ENCODE data around the gene PCSK4. TPM values are rescaled to one million over a fixed set of nuclear protein-coding genes. Genes with fewer than 3 reads are reported as not detected.

The PCSK4 gene
- total and polyA plus RNA-seq, 2 of the 13 experiments (the other 11 are each of a cell fraction or from before 2014, with no cell fraction given): 2.0 to 2.7 TPM

- TF ChIP-seq HNF1A (IDR thresholded peaks at IDR 0.05; ENCODE audit: low read depth) (no peak), HNF1A (CRISPR knock-in tag; IDR thresholded peaks at IDR 0.05; ENCODE audit: borderline replicate concordance) (no peak), ZNF251 (CRISPR knock-in tag; IDR thresholded peaks at IDR 0.05) (no peak), ZNF788 (CRISPR knock-in tag; IDR thresholded peaks at IDR 0.05; ENCODE audit: borderline replicate concordance) (no peak), ZSCAN21 (CRISPR knock-in tag; IDR thresholded peaks at IDR 0.05; ENCODE audit: borderline replicate concordance) (no peak), ZBTB38 (CRISPR knock-in tag; IDR thresholded peaks at IDR 0.05) (peak; percentile 88; the same call in 1 of the 2 replicates), KLF13 (CRISPR knock-in tag; IDR thresholded peaks at IDR 0.05) (no peak), SMC3 (IDR thresholded peaks at IDR 0.05; ENCODE audit: low read length) (no peak), ZNF24 (IDR thresholded peaks at IDR 0.05) (no peak), ATF3 (CRISPR knock-in tag; IDR thresholded peaks at IDR 0.05) (0 out of 2 replicates have a peak, but pooled peaks have one; percentile 8), ZNF343 (CRISPR knock-in tag; IDR thresholded peaks at IDR 0.05) (no peak)
- TF ChIP-seq, protein P1, sequence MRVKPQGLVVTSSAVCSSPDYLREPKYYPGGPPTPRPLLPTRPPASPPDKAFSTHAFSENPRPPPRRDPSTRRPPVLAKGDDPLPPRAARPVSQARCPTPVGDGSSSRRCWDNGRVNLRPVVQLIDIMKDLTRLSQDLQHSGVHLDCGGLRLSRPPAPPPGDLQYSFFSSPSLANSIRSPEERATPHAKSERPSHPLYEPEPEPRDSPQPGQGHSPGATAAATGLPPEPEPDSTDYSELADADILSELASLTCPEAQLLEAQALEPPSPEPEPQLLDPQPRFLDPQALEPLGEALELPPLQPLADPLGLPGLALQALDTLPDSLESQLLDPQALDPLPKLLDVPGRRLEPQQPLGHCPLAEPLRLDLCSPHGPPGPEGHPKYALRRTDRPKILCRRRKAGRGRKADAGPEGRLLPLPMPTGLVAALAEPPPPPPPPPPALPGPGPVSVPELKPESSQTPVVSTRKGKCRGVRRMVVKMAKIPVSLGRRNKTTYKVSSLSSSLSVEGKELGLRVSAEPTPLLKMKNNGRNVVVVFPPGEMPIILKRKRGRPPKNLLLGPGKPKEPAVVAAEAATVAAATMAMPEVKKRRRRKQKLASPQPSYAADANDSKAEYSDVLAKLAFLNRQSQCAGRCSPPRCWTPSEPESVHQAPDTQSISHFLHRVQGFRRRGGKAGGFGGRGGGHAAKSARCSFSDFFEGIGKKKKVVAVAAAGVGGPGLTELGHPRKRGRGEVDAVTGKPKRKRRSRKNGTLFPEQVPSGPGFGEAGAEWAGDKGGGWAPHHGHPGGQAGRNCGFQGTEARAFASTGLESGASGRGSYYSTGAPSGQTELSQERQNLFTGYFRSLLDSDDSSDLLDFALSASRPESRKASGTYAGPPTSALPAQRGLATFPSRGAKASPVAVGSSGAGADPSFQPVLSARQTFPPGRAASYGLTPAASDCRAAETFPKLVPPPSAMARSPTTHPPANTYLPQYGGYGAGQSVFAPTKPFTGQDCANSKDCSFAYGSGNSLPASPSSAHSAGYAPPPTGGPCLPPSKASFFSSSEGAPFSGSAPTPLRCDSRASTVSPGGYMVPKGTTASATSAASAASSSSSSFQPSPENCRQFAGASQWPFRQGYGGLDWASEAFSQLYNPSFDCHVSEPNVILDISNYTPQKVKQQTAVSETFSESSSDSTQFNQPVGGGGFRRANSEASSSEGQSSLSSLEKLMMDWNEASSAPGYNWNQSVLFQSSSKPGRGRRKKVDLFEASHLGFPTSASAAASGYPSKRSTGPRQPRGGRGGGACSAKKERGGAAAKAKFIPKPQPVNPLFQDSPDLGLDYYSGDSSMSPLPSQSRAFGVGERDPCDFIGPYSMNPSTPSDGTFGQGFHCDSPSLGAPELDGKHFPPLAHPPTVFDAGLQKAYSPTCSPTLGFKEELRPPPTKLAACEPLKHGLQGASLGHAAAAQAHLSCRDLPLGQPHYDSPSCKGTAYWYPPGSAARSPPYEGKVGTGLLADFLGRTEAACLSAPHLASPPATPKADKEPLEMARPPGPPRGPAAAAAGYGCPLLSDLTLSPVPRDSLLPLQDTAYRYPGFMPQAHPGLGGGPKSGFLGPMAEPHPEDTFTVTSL (CRISPR knock-in tag; IDR thresholded peaks at IDR 0.05; ENCODE audit: borderline replicate concordance): no peak
- TF ChIP-seq, protein P2, sequence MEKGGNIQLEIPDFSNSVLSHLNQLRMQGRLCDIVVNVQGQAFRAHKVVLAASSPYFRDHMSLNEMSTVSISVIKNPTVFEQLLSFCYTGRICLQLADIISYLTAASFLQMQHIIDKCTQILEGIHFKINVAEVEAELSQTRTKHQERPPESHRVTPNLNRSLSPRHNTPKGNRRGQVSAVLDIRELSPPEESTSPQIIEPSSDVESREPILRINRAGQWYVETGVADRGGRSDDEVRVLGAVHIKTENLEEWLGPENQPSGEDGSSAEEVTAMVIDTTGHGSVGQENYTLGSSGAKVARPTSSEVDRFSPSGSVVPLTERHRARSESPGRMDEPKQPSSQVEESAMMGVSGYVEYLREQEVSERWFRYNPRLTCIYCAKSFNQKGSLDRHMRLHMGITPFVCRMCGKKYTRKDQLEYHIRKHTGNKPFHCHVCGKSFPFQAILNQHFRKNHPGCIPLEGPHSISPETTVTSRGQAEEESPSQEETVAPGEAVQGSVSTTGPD (CRISPR knock-in tag; IDR thresholded peaks at IDR 0.05): no peak
- TF ChIP-seq, protein P3, sequence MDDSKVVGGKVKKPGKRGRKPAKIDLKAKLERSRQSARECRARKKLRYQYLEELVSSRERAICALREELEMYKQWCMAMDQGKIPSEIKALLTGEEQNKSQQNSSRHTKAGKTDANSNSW (CRISPR knock-in tag; IDR thresholded peaks at IDR 0.05; ENCODE audit: borderline replicate concordance): no peak
- TF ChIP-seq, protein P4, sequence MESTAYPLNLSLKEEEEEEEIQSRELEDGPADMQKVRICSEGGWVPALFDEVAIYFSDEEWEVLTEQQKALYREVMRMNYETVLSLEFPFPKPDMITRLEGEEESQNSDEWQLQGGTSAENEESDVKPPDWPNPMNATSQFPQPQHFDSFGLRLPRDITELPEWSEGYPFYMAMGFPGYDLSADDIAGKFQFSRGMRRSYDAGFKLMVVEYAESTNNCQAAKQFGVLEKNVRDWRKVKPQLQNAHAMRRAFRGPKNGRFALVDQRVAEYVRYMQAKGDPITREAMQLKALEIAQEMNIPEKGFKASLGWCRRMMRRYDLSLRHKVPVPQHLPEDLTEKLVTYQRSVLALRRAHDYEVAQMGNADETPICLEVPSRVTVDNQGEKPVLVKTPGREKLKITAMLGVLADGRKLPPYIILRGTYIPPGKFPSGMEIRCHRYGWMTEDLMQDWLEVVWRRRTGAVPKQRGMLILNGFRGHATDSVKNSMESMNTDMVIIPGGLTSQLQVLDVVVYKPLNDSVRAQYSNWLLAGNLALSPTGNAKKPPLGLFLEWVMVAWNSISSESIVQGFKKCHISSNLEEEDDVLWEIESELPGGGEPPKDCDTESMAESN (CRISPR knock-in tag; conservative IDR thresholded peaks at IDR 0.05): no peak
Observed at GRCh38 chr19:1482361-1483130, 7.6 kb downstream of the PCSK4 start (continued).

Measured in HepG2 (cell line).